ENCODE measurements around the gene ULK1. TPM values are rescaled to one million over a fixed set of nuclear protein-coding genes. Genes with fewer than 3 reads are reported as not detected.

ULK1 gene
- total and polyA plus RNA-seq, 2 of the 13 experiments (the other 11 are each of a cell fraction or from before 2014, with no cell fraction given) = 2.8 to 10.1 TPM

DNA sequence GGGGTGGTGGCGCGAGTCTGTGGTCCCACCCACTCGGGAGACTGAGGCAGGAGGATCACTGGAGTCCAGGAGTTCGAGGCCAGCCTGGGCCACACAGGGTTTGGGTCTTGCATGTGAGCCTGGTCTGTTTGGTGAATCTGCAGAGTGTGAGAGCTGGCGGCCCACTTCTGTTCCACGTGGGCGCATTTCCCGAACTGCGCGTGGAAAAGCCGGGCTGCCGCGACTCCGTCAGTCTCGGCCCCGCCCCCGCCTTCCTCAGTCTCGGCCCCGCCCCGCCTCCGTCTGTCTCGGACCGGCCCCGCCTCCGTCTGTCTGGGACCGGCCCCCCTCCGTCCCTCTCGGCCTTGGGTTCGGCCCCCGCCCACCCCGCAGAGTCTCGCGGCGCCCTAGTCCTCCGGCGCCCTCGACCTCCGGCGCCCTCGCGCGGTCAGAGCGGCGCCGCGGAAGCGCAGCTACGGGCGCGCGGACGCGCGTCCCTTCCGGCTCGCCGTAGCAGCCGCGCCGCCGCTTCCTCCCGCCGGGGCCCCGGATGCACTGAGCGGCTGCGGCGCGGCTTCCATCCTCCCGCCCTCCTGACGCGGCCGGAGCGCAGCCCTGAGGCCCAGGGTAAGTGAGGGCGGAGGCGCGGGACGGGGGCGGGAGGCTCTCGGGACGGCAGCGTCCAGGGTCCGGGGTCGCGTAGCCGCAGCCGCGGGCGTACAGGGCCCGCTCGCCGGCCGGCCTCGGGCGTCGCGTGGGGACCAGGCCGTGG, 55.2 kb downstream of the ULK1 start, which contains the start of gene EP400 (continued):
- TF ChIP-seq, protein P1, sequence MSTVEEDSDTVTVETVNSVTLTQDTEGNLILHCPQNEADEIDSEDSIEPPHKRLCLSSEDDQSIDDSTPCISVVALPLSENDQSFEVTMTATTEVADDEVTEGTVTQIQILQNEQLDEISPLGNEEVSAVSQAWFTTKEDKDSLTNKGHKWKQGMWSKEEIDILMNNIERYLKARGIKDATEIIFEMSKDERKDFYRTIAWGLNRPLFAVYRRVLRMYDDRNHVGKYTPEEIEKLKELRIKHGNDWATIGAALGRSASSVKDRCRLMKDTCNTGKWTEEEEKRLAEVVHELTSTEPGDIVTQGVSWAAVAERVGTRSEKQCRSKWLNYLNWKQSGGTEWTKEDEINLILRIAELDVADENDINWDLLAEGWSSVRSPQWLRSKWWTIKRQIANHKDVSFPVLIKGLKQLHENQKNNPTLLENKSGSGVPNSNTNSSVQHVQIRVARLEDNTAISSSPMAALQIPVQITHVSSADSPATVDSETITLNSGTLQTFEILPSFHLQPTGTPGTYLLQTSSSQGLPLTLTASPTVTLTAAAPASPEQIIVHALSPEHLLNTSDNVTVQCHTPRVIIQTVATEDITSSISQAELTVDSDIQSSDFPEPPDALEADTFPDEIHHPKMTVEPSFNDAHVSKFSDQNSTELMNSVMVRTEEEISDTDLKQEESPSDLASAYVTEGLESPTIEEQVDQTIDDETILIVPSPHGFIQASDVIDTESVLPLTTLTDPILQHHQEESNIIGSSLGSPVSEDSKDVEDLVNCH (CRISPR knock-in tag; IDR thresholded peaks at IDR 0.05) = peak; percentile 98; the same call in 1 of the 2 replicates
- TF ChIP-seq ZNF207 (IDR thresholded peaks at IDR 0.05; ENCODE audit: borderline replicate concordance) (no peak), HHEX (CRISPR knock-in tag; IDR thresholded peaks at IDR 0.05) (no peak), ARNT2 (CRISPR knock-in tag; IDR thresholded peaks at IDR 0.05; ENCODE audit: low read depth) (peak; percentile 58; the same call in 1 of the 2 replicates), ZKSCAN5 (CRISPR knock-in tag; IDR thresholded peaks at IDR 0.05) (no peak), RNF2 (conservative IDR thresholded peaks at IDR 0.05; ENCODE audit: low read depth) (peak; percentile 77; the same call in 1 of the 2 replicates), ZNF124 (CRISPR knock-in tag; IDR thresholded peaks at IDR 0.05) (no peak), ZNF605 (CRISPR knock-in tag; IDR thresholded peaks at IDR 0.05) (no peak; the same call in 1 of the 2 replicates), SSRP1 (CRISPR knock-in tag; IDR thresholded peaks at IDR 0.05) (no peak), TBX3 (IDR thresholded peaks at IDR 0.05; ENCODE audit: borderline replicate concordance) (no peak), SATB2 (CRISPR knock-in tag; IDR thresholded peaks at IDR 0.05) (no peak), ZNF484 (CRISPR knock-in tag; IDR thresholded peaks at IDR 0.05; ENCODE audit: borderline replicate concordance, low read depth) (no peak), HOXA7 (CRISPR knock-in tag; IDR thresholded peaks at IDR 0.05) (no peak), ZNF264 (CRISPR knock-in tag; IDR thresholded peaks at IDR 0.05) (no peak), ZNF337 (CRISPR knock-in tag; IDR thresholded peaks at IDR 0.05; ENCODE audit: borderline replicate concordance, low read depth) (no peak), FOXP1 (IDR thresholded peaks at IDR 0.05) (no peak), FOXP1 (CRISPR knock-in tag; IDR thresholded peaks at IDR 0.05) (no peak)
- TF ChIP-seq, protein P2, sequence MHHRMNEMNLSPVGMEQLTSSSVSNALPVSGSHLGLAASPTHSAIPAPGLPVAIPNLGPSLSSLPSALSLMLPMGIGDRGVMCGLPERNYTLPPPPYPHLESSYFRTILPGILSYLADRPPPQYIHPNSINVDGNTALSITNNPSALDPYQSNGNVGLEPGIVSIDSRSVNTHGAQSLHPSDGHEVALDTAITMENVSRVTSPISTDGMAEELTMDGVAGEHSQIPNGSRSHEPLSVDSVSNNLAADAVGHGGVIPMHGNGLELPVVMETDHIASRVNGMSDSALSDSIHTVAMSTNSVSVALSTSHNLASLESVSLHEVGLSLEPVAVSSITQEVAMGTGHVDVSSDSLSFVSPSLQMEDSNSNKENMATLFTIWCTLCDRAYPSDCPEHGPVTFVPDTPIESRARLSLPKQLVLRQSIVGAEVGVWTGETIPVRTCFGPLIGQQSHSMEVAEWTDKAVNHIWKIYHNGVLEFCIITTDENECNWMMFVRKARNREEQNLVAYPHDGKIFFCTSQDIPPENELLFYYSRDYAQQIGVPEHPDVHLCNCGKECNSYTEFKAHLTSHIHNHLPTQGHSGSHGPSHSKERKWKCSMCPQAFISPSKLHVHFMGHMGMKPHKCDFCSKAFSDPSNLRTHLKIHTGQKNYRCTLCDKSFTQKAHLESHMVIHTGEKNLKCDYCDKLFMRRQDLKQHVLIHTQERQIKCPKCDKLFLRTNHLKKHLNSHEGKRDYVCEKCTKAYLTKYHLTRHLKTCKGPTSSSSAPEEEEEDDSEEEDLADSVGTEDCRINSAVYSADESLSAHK (CRISPR knock-in tag; IDR thresholded peaks at IDR 0.05; ENCODE audit: borderline replicate concordance) = no peak
- TF ChIP-seq, protein P3, sequence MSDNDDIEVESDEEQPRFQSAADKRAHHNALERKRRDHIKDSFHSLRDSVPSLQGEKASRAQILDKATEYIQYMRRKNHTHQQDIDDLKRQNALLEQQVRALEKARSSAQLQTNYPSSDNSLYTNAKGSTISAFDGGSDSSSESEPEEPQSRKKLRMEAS (IDR thresholded peaks at IDR 0.05) = peak; percentile 74
- TF ChIP-seq, protein P4, sequence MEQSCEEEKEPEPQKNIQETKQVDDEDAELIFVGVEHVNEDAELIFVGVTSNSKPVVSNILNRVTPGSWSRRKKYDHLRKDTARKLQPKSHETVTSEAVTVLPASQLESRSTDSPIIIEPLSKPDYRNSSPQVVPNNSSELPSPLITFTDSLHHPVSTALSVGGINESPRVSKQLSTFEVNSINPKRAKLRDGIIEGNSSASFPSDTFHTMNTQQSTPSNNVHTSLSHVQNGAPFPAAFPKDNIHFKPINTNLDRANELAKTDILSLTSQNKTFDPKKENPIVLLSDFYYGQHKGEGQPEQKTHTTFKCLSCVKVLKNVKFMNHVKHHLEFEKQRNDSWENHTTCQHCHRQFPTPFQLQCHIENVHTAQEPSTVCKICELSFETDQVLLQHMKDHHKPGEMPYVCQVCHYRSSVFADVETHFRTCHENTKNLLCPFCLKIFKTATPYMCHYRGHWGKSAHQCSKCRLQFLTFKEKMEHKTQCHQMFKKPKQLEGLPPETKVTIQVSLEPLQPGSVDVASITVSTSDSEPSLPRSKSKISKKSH (CRISPR knock-in tag; IDR thresholded peaks at IDR 0.05; ENCODE audit: borderline replicate concordance) = no peak
- TF ChIP-seq, protein P5, sequence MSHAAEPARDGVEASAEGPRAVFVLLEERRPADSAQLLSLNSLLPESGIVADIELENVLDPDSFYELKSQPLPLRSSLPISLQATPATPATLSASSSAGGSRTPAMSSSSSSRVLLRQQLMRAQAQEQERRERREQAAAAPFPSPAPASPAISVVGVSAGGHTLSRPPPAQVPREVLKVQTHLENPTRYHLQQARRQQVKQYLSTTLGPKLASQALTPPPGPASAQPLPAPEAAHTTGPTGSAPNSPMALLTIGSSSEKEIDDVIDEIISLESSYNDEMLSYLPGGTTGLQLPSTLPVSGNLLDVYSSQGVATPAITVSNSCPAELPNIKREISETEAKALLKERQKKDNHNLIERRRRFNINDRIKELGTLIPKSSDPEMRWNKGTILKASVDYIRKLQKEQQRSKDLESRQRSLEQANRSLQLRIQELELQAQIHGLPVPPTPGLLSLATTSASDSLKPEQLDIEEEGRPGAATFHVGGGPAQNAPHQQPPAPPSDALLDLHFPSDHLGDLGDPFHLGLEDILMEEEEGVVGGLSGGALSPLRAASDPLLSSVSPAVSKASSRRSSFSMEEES (CRISPR knock-in tag; IDR thresholded peaks at IDR 0.05) = peak; percentile 15; the same call in 1 of the 2 replicates
- TF ChIP-seq, protein P6, sequence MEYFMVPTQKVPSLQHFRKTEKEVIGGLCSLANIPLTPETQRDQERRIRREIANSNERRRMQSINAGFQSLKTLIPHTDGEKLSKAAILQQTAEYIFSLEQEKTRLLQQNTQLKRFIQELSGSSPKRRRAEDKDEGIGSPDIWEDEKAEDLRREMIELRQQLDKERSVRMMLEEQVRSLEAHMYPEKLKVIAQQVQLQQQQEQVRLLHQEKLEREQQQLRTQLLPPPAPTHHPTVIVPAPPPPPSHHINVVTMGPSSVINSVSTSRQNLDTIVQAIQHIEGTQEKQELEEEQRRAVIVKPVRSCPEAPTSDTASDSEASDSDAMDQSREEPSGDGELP (IDR thresholded peaks at IDR 0.05; ENCODE audit: borderline replicate concordance, low read depth) = no peak

Measured in HepG2 (cell line).